SK-N-SH (cell line): ENCODE measurements around the gene PCDHA5.

Source experiments
- CTCF ChIP-seq: fragments of 200-600 bp; sonication (generic); IDR thresholded peaks from 2 replicates; pipeline ENCODE4 v1.6.1; 2017; ENCODE audit warnings: antibody characterized with exemption, mild to moderate bottlenecking, moderate library complexity
- FOXJ3 ChIP-seq: sonication (generic); formaldehyde crosslinking; IDR thresholded peaks from 2 replicates; pipeline ENCODE4 v1.5.1; 2020; ENCODE audit warnings: mild to moderate bottlenecking, missing genetic modification reagents
- GABPA ChIP-seq: IDR thresholded peaks from 2 replicates; pipeline ENCODE4 v1.4.0; 2012; ENCODE audit warnings: low read depth, mild to moderate bottlenecking
- NRF1 ChIP-seq: IDR thresholded peaks from 2 replicates; pipeline ENCODE4 v1.6.1; 2012; ENCODE audit warnings: low read depth, mild to moderate bottlenecking, low read length
- POLR2AphosphoS5 ChIP-seq: IDR thresholded peaks from 2 replicates; pipeline ENCODE4 v1.6.1; 2012; ENCODE audit warnings: low read depth, low read length
- TF ChIP-seq, protein P1 (sequence below): IDR thresholded peaks from 2 replicates; pipeline ENCODE4 v1.4.0; 2012; ENCODE audit warnings: low read depth, borderline replicate concordance

DNA sequence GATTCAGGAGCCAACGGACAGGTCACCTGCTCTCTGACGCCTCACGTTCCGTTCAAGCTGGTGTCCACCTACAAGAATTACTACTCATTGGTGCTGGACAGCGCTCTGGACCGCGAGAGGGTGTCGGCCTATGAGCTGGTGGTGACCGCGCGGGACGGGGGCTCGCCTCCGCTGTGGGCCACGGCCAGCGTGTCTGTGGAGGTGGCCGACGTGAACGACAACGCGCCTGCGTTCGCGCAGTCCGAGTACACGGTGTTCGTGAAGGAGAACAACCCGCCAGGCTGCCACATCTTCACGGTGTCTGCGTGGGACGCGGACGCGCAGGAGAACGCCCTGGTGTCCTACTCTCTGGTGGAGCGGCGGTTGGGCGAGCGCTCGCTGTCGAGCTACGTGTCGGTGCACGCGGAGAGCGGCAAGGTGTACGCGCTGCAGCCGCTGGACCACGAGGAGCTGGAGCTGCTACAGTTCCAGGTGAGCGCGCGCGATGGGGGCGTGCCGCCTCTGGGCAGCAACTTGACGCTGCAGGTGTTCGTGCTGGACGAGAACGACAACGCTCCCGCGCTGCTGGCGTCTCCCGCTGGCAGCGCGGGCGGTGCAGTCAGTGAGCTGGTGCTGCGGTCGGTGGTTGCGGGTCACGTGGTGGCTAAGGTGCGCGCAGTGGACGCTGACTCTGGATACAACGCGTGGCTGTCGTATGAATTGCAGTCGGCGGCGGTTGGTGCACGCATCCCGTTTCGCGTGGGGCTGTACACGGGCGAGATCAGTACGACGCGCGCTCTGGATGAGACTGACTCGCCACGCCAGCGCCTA is 36.0 kb downstream of the PCDHA5 start:
- TF ChIP-seq POLR2AphosphoS5 (no peak), CTCF (no peak), NRF1 (no peak), FOXJ3 (CRISPR knock-in tag) (no peak), GABPA (no peak)
- TF ChIP-seq, protein P1, sequence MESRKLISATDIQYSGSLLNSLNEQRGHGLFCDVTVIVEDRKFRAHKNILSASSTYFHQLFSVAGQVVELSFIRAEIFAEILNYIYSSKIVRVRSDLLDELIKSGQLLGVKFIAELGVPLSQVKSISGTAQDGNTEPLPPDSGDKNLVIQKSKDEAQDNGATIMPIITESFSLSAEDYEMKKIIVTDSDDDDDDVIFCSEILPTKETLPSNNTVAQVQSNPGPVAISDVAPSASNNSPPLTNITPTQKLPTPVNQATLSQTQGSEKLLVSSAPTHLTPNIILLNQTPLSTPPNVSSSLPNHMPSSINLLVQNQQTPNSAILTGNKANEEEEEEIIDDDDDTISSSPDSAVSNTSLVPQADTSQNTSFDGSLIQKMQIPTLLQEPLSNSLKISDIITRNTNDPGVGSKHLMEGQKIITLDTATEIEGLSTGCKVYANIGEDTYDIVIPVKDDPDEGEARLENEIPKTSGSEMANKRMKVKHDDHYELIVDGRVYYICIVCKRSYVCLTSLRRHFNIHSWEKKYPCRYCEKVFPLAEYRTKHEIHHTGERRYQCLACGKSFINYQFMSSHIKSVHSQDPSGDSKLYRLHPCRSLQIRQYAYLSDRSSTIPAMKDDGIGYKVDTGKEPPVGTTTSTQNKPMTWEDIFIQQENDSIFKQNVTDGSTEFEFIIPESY: no peak
